Activated CD4-positive, alpha-beta T cell treated with anti-CD3 and anti-CD28 coated beads, Interleukin-2, amount 10 ng/mL, durations not matched to agents 7 days and 5 days (primary cell): ENCODE results near the gene EPS8. TPM values are rescaled to one million over a fixed set of nuclear protein-coding genes. Genes with fewer than 3 reads are reported as not detected.

Source experiments
- CTCF ChIA-PET: fragments of 350-600 bp; sonication (Branson Sonifier 250); formaldehyde crosslinking; loops from one replicate; lab custom pipeline; 2021; ENCODE audit warnings: antibody characterized with exemption; lab: Charles Lee
- POLR2A ChIA-PET: fragments of 350-600 bp; sonication (Branson Sonifier 250); formaldehyde crosslinking; loops from one replicate; lab custom pipeline; 2021; ENCODE audit warnings: antibody characterized with exemption; lab: Charles Lee
- DNase-seq: peaks from one replicate; pipeline ENCODE4 v3.0.0-alpha.2; 2020
- H3K27ac Mint-ChIP-seq: one replicate; pipeline ENCODE4 v1.8.0; 2021; ENCODE audit warnings: mild to moderate bottlenecking, moderate library complexity, mixed read lengths
- H3K27me3 Mint-ChIP-seq: one replicate; pipeline ENCODE4 v1.8.0; 2021; ENCODE audit warnings: mixed read lengths
- H3K36me3 Mint-ChIP-seq: one replicate; pipeline ENCODE4 v1.8.0; 2021; ENCODE audit warnings: low read depth, mixed read lengths
- H3K4me1 Mint-ChIP-seq: one replicate; pipeline ENCODE4 v1.8.0; 2021; ENCODE audit warnings: mixed read lengths
- H3K4me3 Mint-ChIP-seq: one replicate; pipeline ENCODE4 v1.8.0; 2021; ENCODE audit warnings: mild to moderate bottlenecking, moderate library complexity, mixed read lengths
- H3K9me3 Mint-ChIP-seq: one replicate; pipeline ENCODE4 v1.8.0; 2021; ENCODE audit warnings: mixed read lengths
- total RNA-seq, 2 experiments: library from RNA; stranded (reverse); gene quantifications; one replicate each; pipeline ENCODE4 v1.2.3, GENCODE V29; 2021

EPS8 gene
- total RNA-seq, 2 experiments from 2014 or later: 2.3 to 2.4 TPM

GRCh38 chr12:15601210-15601800 lies 187.9 kb downstream of the EPS8 start:
- ChIA-PET CTCF (no interaction called here), POLR2A (interaction anchor here (0.5 kb wide), 1 partner anchor 15 kb away, joined by 4 read pairs; no protein-coding TSS in a partner anchor)
- Mint-ChIP-seq H3K9me3 (no peaks in the 10 kb centered on the region), H3K36me3 (no peaks in the 10 kb centered on the region), H3K27me3 (no peaks in the 10 kb centered on the region), H3K4me3 (no peak overlapping the region), H3K27ac (no peak overlapping the region), H3K4me1 (no peaks in the 10 kb centered on the region)
- no peak for DNase-seq

- Mint-ChIP-seq H3K27ac (no peak overlapping the region), H3K4me1 (no peaks in the 10 kb centered on the region), H3K4me3 (no peak overlapping the region), H3K27me3 (no peaks in the 10 kb centered on the region), H3K36me3 (peaks cover 3% of the 10 kb centered on the region), H3K9me3 (no peaks in the 10 kb centered on the region)
- CTCF ChIA-PET: no interaction called here
- POLR2A ChIA-PET: interaction anchor here (0.5 kb wide), 1 partner anchor 14 kb away, joined by 4 read pairs; no protein-coding TSS in a partner anchor
- no peak for DNase-seq
These were observed 188.8 kb downstream of the EPS8 start for GRCh38 chr12:15600223-15600935.

- no peaks in the 10 kb centered on the region for H3K4me1 Mint-ChIP-seq
- H3K27ac Mint-ChIP-seq: no peak overlapping the region
- H3K9me3 Mint-ChIP-seq: no peaks in the 10 kb centered on the region
- peaks cover 3% of the 10 kb centered on the region for H3K36me3 Mint-ChIP-seq
- DNase-seq: no peak
- no peak overlapping the region for H3K4me3 Mint-ChIP-seq
- no peaks in the 10 kb centered on the region for H3K27me3 Mint-ChIP-seq
- ChIA-PET POLR2A (no interaction called here), CTCF (no interaction called here)
These were observed 189.7 kb downstream of the EPS8 start for GRCh38 chr12:15599266-15600037.

- H3K9me3 Mint-ChIP-seq: no peaks in the 10 kb centered on the region
- no peak for DNase-seq
- no peak overlapping the region for H3K27ac Mint-ChIP-seq
- POLR2A ChIA-PET: no interaction called here
- no peaks in the 10 kb centered on the region for H3K27me3 Mint-ChIP-seq
- peaks cover 5% of the 10 kb centered on the region for H3K36me3 Mint-ChIP-seq
- no peaks in the 10 kb centered on the region for H3K4me1 Mint-ChIP-seq
- no peak overlapping the region for H3K4me3 Mint-ChIP-seq
- CTCF ChIA-PET: interaction anchor here (1.0 kb wide), 2 partner anchors 13 to 74 kb away, joined by 3 read pairs; no protein-coding TSS in a partner anchor
These were observed 191.9 kb downstream of the EPS8 start for GRCh38 chr12:15597125-15597830.

GRCh38 chr12:15596174-15596573 lies 193.0 kb downstream of the EPS8 start:
- CTCF ChIA-PET: interaction anchor here (1.0 kb wide), 1 partner anchor 12 kb away, joined by 3 read pairs; no protein-coding TSS in a partner anchor
- POLR2A ChIA-PET: no interaction called here
- Mint-ChIP-seq H3K27me3 (no peaks in the 10 kb centered on the region), H3K9me3 (no peaks in the 10 kb centered on the region), H3K4me1 (no peaks in the 10 kb centered on the region), H3K27ac (no peak overlapping the region), H3K36me3 (peaks cover 7% of the 10 kb centered on the region), H3K4me3 (no peak overlapping the region)
- DNase-seq: no peak

- CTCF ChIA-PET: interaction anchor here (1.4 kb wide), 1 partner anchor 60 kb away, joined by 3 read pairs; no protein-coding TSS in a partner anchor
- Mint-ChIP-seq H3K27ac (no peak overlapping the region), H3K36me3 (peaks cover 11% of the 10 kb centered on the region), H3K27me3 (no peaks in the 10 kb centered on the region), H3K9me3 (no peaks in the 10 kb centered on the region), H3K4me1 (peaks cover 12% of the 10 kb centered on the region), H3K4me3 (no peak overlapping the region)
- DNase-seq: no peak
- POLR2A ChIA-PET: no interaction called here
These were observed 196.3 kb downstream of the EPS8 start for GRCh38 chr12:15592934-15593333.

- POLR2A ChIA-PET: no interaction called here
- Mint-ChIP-seq H3K9me3 (no peaks in the 10 kb centered on the region), H3K4me3 (no peak overlapping the region), H3K36me3 (peaks cover 15% of the 10 kb centered on the region), H3K4me1 (peaks cover 12% of the 10 kb centered on the region), H3K27me3 (no peaks in the 10 kb centered on the region), H3K27ac (no peak overlapping the region)
- CTCF ChIA-PET: interaction anchor here (1.2 to 2.6 kb wide), 4 partner anchors 115 to 307 kb away, joined by 3 to 10 read pairs (median 7); partner anchors contain the start of gene EPS8
- DNase-seq: no peak
These were observed 197.4 kb downstream of the EPS8 start for GRCh38 chr12:15591811-15592210.

- H3K4me1 Mint-ChIP-seq: peaks cover 12% of the 10 kb centered on the region
- ChIA-PET CTCF (interaction anchor here (0.6 to 2.6 kb wide), 11 partner anchors 20 to 867 kb away, joined by 3 to 13 read pairs (median 4); partner anchors contain the start of gene EPS8), POLR2A (no interaction called here)
- DNase-seq: peak; percentile 68
- peak overlapping the region; percentile 3 for H3K27ac Mint-ChIP-seq
- H3K4me3 Mint-ChIP-seq: peak overlapping the region; percentile 44
- no peaks in the 10 kb centered on the region for H3K27me3 Mint-ChIP-seq
- H3K36me3 Mint-ChIP-seq: peaks cover 11% of the 10 kb centered on the region
- no peaks in the 10 kb centered on the region for H3K9me3 Mint-ChIP-seq
These were observed 198.9 kb downstream of the EPS8 start for GRCh38 chr12:15590180-15590826.

- no peaks in the 10 kb centered on the region for H3K27me3 Mint-ChIP-seq
- no peak overlapping the region for H3K27ac Mint-ChIP-seq
These were observed 199.7 kb downstream of the EPS8 start for GRCh38 chr12:15589328-15590032.

GRCh38 chr12:15584366-15585041 lies 204.7 kb downstream of the EPS8 start:
- Mint-ChIP-seq H3K27me3 (no peaks in the 10 kb centered on the region), H3K4me1 (peaks cover 30% of the 10 kb centered on the region), H3K4me3 (no peak overlapping the region), H3K9me3 (no peaks in the 10 kb centered on the region), H3K27ac (peak overlapping the region; percentile 72), H3K36me3 (peaks cover 38% of the 10 kb centered on the region)
- CTCF ChIA-PET: interaction anchor here (0.6 to 7.9 kb wide), 20 partner anchors 10 to 363 kb away, joined by 3 to 88 read pairs (median 4); partner anchors contain the start of genes DERA and RERG
- POLR2A ChIA-PET: interaction anchor here (0.7 kb wide), 1 partner anchor 52 kb away, joined by 4 read pairs; no protein-coding TSS in a partner anchor
- DNase-seq: peak; percentile 62

More at GRCh38 chr12:15589328-15590032, 199.7 kb downstream of the EPS8 start:
- Mint-ChIP-seq H3K9me3 (no peaks in the 10 kb centered on the region), H3K4me1 (peaks cover 12% of the 10 kb centered on the region), H3K4me3 (peak overlapping the region; percentile 44), H3K36me3 (peaks cover 11% of the 10 kb centered on the region)
- DNase-seq: no peak
- ChIA-PET POLR2A (no interaction called here), CTCF (interaction anchor here (1.1 to 7.9 kb wide), 8 partner anchors 56 to 866 kb away, joined by 3 to 88 read pairs (median 6); partner anchors contain the start of gene EPS8)

- POLR2A ChIA-PET: no interaction called here
- Mint-ChIP-seq H3K4me1 (peaks cover 33% of the 10 kb centered on the region), H3K27me3 (no peaks in the 10 kb centered on the region), H3K36me3 (peaks cover 42% of the 10 kb centered on the region), H3K9me3 (no peaks in the 10 kb centered on the region), H3K27ac (no peak overlapping the region), H3K4me3 (no peak overlapping the region)
- CTCF ChIA-PET: interaction anchor here (0.6 to 7.9 kb wide), 7 partner anchors 12 to 600 kb away, joined by 3 to 88 read pairs (median 7); no protein-coding TSS in a partner anchor
- no peak for DNase-seq
These were observed 205.4 kb downstream of the EPS8 start for GRCh38 chr12:15583804-15584203.
